Measurements from ENCODE around the gene ATOX1.

DNA sequence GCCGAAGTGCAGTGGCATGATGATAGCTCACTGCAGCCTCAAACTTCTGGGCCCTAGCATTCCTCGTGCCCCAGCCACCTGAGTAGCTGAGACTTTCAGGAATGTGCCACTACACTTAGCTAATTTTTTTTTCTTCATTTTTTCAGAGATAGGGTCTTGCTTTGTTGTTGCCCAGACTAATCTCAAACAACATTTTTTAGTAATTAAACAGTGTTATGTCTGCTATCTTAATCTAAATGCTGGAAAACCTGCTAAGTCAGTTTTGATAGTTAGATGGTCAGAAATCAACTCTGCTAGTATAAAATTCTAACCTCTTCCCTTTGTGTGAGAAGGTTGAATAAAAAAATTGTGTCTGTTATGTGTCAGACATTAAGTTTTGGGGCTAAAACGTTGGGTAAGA is 25.7 kb upstream of the ATOX1 start:
- TF ChIP-seq, protein P1, sequence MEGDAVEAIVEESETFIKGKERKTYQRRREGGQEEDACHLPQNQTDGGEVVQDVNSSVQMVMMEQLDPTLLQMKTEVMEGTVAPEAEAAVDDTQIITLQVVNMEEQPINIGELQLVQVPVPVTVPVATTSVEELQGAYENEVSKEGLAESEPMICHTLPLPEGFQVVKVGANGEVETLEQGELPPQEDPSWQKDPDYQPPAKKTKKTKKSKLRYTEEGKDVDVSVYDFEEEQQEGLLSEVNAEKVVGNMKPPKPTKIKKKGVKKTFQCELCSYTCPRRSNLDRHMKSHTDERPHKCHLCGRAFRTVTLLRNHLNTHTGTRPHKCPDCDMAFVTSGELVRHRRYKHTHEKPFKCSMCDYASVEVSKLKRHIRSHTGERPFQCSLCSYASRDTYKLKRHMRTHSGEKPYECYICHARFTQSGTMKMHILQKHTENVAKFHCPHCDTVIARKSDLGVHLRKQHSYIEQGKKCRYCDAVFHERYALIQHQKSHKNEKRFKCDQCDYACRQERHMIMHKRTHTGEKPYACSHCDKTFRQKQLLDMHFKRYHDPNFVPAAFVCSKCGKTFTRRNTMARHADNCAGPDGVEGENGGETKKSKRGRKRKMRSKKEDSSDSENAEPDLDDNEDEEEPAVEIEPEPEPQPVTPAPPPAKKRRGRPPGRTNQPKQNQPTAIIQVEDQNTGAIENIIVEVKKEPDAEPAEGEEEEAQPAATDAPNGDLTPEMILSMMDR (conservative IDR thresholded peaks at IDR 0.05; ENCODE audit: low read depth, low read length) = no peak
- TF ChIP-seq POLR2A (IDR thresholded peaks at IDR 0.05; ENCODE audit: low read depth, low read length) = no peak
- TF ChIP-seq CEBPB (IDR thresholded peaks at IDR 0.05; ENCODE audit: low read depth, low read length) = no peak
- no peak for TF ChIP-seq SMC3 (IDR thresholded peaks at IDR 0.05; ENCODE audit: low read depth, low read length)
- TF ChIP-seq MAZ (IDR thresholded peaks at IDR 0.05; ENCODE audit: borderline replicate concordance, low read depth, low read length) = no peak
- no peak for TF ChIP-seq MAFK (IDR thresholded peaks at IDR 0.05; ENCODE audit: low read depth, low read length)
- TF ChIP-seq RAD21 (IDR thresholded peaks at IDR 0.05; ENCODE audit: low read length) = no peak
- TF ChIP-seq ELK1 (IDR thresholded peaks at IDR 0.05; ENCODE audit: borderline replicate concordance, low read depth, low read length) = no peak
- TF ChIP-seq RCOR1 (IDR thresholded peaks at IDR 0.05; ENCODE audit: insufficient replicate concordance, low read length) = no peak
- TF ChIP-seq MXI1 (IDR thresholded peaks at IDR 0.05; ENCODE audit: borderline replicate concordance, low read depth, low read length) = no peak
- no peak for TF ChIP-seq RFX5 (IDR thresholded peaks at IDR 0.05; ENCODE audit: low read depth, low read length)
- no peak for TF ChIP-seq BHLHE40 (IDR thresholded peaks at IDR 0.05; ENCODE audit: low read depth, low read length)
- no peak for TF ChIP-seq USF2 (IDR thresholded peaks at IDR 0.05; ENCODE audit: low read depth, low read length)

All from IMR-90 (cell line).